SK-MEL-5 (cell line): ENCODE results near the gene PTPRD. TPM values are rescaled to one million over a fixed set of nuclear protein-coding genes. Genes with fewer than 3 reads are reported as not detected.
"Not testable (repeated sequence)": the region's sequence is repeated elsewhere in the genome, so short reads cannot be mapped to it uniquely, and the experiment has no call there.

Experiments used
- DNase-seq: peaks from one replicate; pipeline ENCODE4 v3.0.0-alpha.2; 2016; ENCODE audit warnings: low read depth, low spot score
- in situ Hi-C: cut with HindIII; loops from 2 replicates; pipeline ENCODE4 v1.10.0; 2016; ENCODE audit warnings: low sequenced_read_pairs, high pct_unique_total_duplicates, low pct_unique_long_range_greater_than_20kb
- total RNA-seq: library from RNA; depleted of rRNA; stranded (reverse); fragments of >200 nt; shearing (Covaris generic); gene quantifications from 2 replicates; pipeline ENCODE4 v1.2.3, GENCODE V29; 2014

PTPRD gene
- total RNA-seq, 1 experiment from 2014 or later, result 2.1 TPM

GRCh38 chr9:9108641-9109040 lies 1504.2 kb downstream of the PTPRD start:
- no peak for DNase-seq
- in situ Hi-C loops, result no loop called here

GRCh38 chr9:9102295-9102694 lies 1510.5 kb downstream of the PTPRD start:
- in situ Hi-C loops, result no loop called here
- no peak for DNase-seq

DNA sequence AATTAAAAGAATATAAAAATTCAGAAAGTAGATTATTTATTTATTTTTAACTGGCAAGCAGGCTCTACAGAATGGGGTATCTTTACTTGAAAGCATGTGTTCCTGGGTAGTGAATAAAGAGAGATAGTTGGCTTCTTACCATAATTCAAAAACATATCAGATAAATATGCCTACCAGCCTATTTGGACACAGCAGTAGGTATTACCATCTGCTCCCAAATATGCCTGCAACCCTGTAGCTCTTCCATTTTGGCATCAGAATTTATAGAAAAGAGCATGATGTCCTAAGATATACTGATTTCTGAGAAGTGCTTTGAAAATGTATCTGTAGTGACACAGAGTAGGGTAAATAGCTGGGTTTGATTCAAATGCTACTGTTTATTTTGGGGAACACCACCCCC lies 1512.7 kb downstream of the PTPRD start:
- in situ Hi-C loops, result no loop called here

DNA sequence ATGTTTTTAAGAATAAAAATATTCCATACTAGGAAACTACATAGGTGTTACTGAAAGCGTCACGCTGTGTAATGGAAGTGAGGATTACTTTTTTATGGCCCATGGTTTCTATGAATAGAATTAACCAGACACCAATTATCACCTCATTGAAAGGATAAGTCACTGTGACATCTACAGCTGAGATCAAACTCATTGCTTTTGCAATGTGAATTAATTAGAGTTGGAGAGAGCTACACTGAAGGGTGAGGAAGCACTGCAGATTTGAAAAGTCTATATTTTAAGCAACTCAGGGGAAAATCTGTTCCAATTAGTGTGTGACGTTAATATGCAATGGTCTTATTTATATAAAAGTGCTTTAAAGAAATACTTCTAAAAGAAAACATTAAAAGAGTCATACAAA lies 1513.2 kb downstream of the PTPRD start:
- no peak for DNase-seq
- in situ Hi-C loops, result no loop called here

More for the DNA sequence above, 1512.7 kb downstream of the PTPRD start:
- no peak for DNase-seq

DNA sequence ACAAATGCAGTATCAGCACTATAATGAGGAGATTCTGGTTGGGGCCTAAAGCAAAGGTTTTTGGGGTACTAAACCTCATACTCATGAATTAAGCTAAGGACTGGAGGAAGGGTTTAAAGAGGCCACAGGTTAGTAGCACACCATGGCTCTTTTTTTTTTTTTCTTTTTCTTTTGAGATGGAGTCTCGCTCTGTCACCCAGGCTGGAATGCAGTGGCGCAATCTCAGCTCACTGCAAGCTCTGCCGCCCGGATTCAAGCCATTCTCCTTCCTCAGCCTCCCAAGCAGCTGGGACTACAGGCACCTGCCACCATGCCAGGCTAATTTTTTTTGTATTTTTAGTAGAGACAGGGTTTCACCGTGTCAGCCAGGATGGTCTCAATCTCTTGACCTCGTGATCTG lies 1515.5 kb downstream of the PTPRD start:
- not testable (repeated sequence) for DNase-seq

DNA sequence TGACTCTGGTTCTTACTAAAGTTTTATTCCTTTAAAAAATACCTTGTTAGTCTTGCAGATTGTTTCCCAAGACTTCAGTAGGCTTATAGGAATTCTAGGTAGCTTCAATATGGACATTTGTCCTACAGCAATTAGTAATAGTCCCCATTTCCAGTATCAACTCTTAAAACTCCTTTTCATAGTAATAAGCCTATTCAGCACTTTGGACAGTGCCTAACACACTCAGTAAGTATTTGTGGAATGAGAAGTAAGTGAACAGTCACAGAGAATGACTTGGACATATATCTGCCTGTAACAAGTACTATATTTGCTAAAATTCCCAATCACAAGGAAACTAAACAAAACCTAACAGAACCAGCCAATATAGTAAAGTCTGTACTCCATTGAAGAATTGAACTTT lies 1521.4 kb downstream of the PTPRD start:
- in situ Hi-C loops, result no loop called here
- no peak for DNase-seq

More for the DNA sequence above, 1515.5 kb downstream of the PTPRD start:
- in situ Hi-C loops, result not testable (repeated sequence)

DNA sequence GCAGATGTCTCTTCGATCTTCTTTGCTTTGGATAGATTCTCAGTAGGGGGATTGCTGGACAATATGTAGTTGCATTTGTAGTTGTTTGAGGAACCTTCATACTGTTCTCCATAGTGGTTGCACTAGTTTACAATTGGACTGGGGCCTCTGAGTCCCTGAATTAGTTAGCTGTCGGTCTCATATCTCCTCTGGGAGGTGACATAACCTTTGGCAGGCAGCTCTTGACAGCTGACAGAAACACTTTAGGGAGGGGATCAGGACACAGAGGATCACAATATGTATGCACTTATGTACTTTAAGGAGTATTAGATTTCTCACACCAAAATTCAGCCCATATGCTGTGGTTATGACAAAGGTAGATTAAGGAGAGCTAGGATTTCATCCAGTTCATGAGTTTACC lies 1533.3 kb downstream of the PTPRD start:
- in situ Hi-C loops, result no loop called here
- no peak for DNase-seq

GRCh38 chr9:9078301-9078700 lies 1534.5 kb downstream of the PTPRD start:
- in situ Hi-C loops, result no loop called here
- no peak for DNase-seq

GRCh38 chr9:9061627-9062026 lies 1551.2 kb downstream of the PTPRD start:
- no peak for DNase-seq
- in situ Hi-C loops, result no loop called here

DNA sequence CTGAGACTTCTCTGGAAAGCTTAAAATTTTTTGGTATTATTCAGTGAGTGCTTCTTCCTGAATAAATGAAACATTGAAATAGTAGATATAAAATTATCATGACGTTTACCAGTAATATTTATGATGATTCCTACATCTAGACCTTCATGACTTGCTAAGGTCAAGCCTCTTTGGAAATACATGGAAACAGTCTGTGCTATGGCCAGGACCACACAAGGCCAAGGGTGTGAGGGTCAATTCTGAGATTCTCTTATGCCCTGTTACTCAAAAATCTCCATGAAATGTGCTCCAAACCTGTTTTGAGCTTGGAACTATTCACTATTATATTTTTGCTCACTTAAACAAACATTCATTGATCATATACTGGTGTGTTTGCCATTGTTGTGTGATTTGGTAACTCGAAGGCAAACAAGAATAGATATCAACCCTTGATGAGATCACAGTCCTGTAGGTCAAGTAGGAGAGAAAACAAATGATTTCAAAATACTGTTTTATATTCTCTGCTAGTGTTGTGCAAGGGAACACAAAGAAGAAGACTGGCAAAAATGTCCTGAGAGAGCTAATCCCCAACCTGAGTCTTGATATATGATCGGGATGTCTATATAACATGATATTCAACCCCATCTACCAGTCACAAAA lies 1558.3 kb downstream of the PTPRD start:
- DNase-seq, result no peak
- in situ Hi-C loops, result no loop called here

DNA sequence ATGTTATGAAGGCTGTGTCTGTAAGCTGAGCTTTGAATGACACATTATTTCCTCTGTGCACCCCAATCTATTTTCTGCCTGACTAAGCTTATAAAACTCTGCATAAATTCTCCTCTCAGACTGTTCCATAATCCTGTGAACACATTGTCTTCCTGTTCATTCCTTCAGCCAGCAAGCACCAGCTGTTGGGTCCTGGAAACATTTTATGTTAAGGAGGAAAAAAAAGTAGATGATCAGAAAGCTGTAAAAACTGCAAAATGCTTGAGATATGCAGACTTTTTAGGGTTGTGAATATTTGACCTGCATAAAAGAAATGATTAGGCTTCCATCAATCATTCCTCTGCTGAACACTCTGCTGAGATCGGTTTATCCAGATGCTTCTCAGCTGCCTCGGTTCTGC lies 1567.2 kb downstream of the PTPRD start:
- DNase-seq, result no peak
- in situ Hi-C loops, result no loop called here

DNA sequence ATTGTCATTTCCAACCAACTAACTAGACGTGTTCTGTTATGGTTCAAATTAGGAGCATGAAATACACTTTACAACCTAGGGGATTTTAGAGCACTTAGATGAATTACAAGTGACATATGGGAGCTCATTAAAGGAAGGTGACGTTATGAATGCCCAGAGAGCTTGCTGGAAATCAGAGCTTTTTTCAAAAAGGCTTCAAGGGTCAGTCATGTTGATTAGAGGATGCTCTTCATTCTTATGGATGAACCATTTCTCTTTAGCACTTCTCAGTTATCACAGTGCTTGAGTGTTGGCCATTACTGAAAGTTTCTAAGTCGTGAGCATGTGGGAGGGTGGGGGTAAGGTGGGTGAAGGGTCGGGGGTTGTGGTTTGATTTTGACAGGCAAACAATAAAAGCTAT lies 1567.7 kb downstream of the PTPRD start:
- in situ Hi-C loops, result no loop called here
- DNase-seq, result no peak

- DNase-seq, in situ Hi-C loops: not testable (repeated sequence)
Measured at GRCh38 chr9:9043788-9044187, 1569.0 kb downstream of the PTPRD start.

- DNase-seq, result no peak
- in situ Hi-C loops, result no loop called here
Measured at GRCh38 chr9:9041756-9042155, 1571.0 kb downstream of the PTPRD start.

- no peak for DNase-seq
- in situ Hi-C loops, result no loop called here
Measured at GRCh38 chr9:9033022-9033421, 1579.8 kb downstream of the PTPRD start.

GRCh38 chr9:9016597-9016996 lies 1596.2 kb downstream of the PTPRD start:
- in situ Hi-C loops, result no loop called here
- no peak for DNase-seq

DNA sequence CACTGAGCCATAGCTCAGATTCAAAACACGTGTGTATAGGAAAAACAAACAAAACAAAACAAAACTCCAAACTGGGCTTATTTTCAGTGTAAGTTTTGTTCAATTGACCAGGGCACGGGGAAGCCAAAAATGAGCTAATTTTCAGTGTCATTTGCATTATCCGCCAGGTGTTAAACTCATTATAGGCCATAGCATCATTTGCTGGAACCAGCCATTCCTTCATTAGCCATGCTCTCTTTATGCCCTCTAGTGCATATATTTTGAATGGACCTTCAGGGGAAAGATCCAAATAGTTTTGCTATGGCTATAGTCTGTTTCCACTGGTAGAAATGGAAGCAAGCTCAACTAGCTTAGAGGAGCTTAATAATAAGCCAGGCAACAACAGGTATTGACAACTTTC lies 1608.0 kb downstream of the PTPRD start:
- no peak for DNase-seq
- in situ Hi-C loops, result no loop called here

- DNase-seq, result peak; percentile 30
- in situ Hi-C loops, result no loop called here
Measured at GRCh38 chr9:9002826-9003583, 1609.8 kb downstream of the PTPRD start.

GRCh38 chr9:8980496-8981013 lies 1632.2 kb downstream of the PTPRD start:
- in situ Hi-C loops, result no loop called here
- DNase-seq, result no peak
